ENCODE results near the gene GPX3. TPM values are rescaled to one million over a fixed set of nuclear protein-coding genes. Genes with fewer than 3 reads are reported as not detected.

GPX3 gene
- total and polyA plus RNA-seq, 10 donors: 78.7 to 886 (median 303) TPM

DNA sequence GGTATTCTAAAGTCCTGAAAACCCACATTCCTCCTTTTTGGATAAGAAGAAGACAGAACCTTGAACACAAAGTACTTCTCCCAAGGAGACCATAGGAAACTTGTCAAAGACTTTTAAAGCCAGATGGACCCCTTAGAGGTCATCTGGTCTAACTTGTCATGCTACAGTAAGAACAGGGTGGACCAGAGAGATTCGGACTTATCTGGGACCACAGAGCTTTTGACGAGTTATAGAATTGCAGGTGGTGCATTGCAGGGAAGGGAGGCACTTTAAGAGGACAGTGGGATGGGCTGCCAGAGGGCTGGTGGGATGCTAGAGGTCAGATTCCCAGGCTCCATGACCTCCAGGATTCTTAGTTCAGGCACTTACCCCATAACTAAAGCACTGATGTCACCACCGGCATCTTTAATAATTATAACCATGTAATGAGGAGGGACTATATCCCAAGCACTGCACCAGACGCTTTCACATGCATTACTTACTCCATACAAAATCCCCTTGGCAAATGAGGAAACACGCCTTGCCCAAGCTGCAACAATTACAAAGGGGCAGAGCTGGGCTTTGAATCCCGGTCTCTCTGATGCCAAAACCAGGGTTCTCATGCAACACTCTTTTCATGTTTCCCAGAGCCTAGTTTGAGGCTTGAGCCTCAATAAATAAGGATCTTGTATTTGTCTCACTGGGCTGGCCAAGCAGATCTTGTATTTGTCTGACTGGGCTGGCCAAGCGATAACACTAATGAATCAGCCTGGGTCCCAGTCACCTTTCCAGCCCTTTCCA, 12.8 kb upstream of the GPX3 start:
- TF ChIP-seq POLR2AphosphoS5 (IDR thresholded peaks at IDR 0.05): no peak
- TF ChIP-seq CTCF (IDR thresholded peaks at IDR 0.05 in 8 of 11, conservative IDR thresholded peaks at IDR 0.05 in 3 of 11): no peak
- TF ChIP-seq POLR2A (IDR thresholded peaks at IDR 0.05): no peak
- Histone ChIP-seq H3K27me3 (replicated peaks in 1 of 7) (no peaks in the 10 kb centered on the region), H3K36me3 (no peaks in the 10 kb centered on the region), H3K4me3 (no peak overlapping the region), H3K27ac (peak overlapping the region in 5 of 8 donors; percentile 76 to 84 (median 78)), H3K4me1 (peaks cover 12 to 39% (median 23%) of the 10 kb centered on the region in 6 donors), H3K9me3 (no peaks in the 10 kb centered on the region)
- no peak for DNase-seq
- 80 to 86% (median 83%) methylated on average over 7 of the region's 7 CpGs for WGBS, 5 donors
- intact Hi-C loops (cut with DNase I; ENCODE audit: low total_unique reads): no loop called here

- WGBS, 5 donors: 38 to 97% (median 72%) methylated on average over 2 of the region's 2 CpGs
- Histone ChIP-seq H3K27ac (peak overlapping the region in 4 of 8 donors; percentile 47 to 84 (median 78)), H3K36me3 (no peaks in the 10 kb centered on the region), H3K9me3 (no peaks in the 10 kb centered on the region), H3K27me3 (replicated peaks in 1 of 7) (no peaks in the 10 kb centered on the region), H3K4me3 (no peak overlapping the region), H3K4me1 (peaks cover 12 to 39% (median 23%) of the 10 kb centered on the region in 6 donors)
- TF ChIP-seq POLR2AphosphoS5 (IDR thresholded peaks at IDR 0.05): no peak
- no peak for TF ChIP-seq CTCF (IDR thresholded peaks at IDR 0.05 in 8 of 11, conservative IDR thresholded peaks at IDR 0.05 in 3 of 11)
- TF ChIP-seq POLR2A (IDR thresholded peaks at IDR 0.05): no peak
- no peak for DNase-seq
- intact Hi-C loops (cut with DNase I; ENCODE audit: low total_unique reads): no loop called here
These were observed 12.2 kb upstream of the GPX3 start for GRCh38 chr5:151008210-151008491.

GRCh38 chr5:151008906-151009305, 11.5 kb upstream of the GPX3 start:
- H3K4me1 ChIP-seq: peaks cover 12 to 39% (median 23%) of the 10 kb centered on the region in 6 donors
- DNase-seq: no peak
- intact Hi-C loops (cut with DNase I; ENCODE audit: low total_unique reads): no loop called here
- no peaks in the 10 kb centered on the region for H3K27me3 ChIP-seq (replicated peaks in 1 of 7)
- H3K36me3 ChIP-seq: no peaks in the 10 kb centered on the region
- H3K9me3 ChIP-seq: no peaks in the 10 kb centered on the region
- no peak overlapping the region for H3K4me3 ChIP-seq
- TF ChIP-seq POLR2AphosphoS5 (IDR thresholded peaks at IDR 0.05) (no peak), CTCF (IDR thresholded peaks at IDR 0.05 in 8 of 11, conservative IDR thresholded peaks at IDR 0.05 in 3 of 11) (no peak), POLR2A (IDR thresholded peaks at IDR 0.05) (no peak)
- WGBS, 5 donors: 86 to 99% (median 96%) methylated on average over 4 of the region's 4 CpGs
- no peak overlapping the region for H3K27ac ChIP-seq

DNA sequence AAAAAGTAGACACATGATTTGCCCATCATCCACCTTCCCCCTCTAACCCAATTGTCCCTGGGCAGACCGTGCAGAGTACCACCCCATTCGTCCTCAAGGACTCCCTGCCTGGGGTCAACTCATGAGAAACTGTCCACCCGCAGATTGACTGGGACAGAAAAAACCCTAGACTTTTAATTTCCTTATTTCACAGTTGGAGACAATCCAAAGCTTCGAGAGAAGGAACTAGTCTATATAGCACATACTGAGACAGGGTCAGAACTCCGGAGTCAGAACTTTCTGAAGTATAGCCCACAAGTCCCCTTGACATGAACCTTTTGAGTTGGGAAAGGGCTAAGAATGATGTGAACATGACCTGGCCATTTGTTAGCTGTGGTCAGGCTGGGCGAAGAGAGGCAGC, 7.5 kb upstream of the GPX3 start:
- Histone ChIP-seq H3K36me3 (no peaks in the 10 kb centered on the region), H3K4me1 (peaks cover 0 to 29% (median 7%) of the 10 kb centered on the region in 6 donors), H3K4me3 (no peak overlapping the region), H3K27ac (peak overlapping the region in 2 of 8 donors; percentile 0 to 18), H3K27me3 (replicated peaks in 1 of 7) (no peaks in the 10 kb centered on the region), H3K9me3 (no peaks in the 10 kb centered on the region)
- intact Hi-C loops (cut with DNase I; ENCODE audit: low total_unique reads): no loop called here
- DNase-seq: no peak
- no peak for TF ChIP-seq CTCF (IDR thresholded peaks at IDR 0.05 in 8 of 11, conservative IDR thresholded peaks at IDR 0.05 in 3 of 11)
- TF ChIP-seq POLR2AphosphoS5 (IDR thresholded peaks at IDR 0.05): no peak
- no peak for TF ChIP-seq POLR2A (IDR thresholded peaks at IDR 0.05)
- WGBS, 5 donors: 51 to 68% (median 61%) methylated on average over 6 of the region's 6 CpGs

All from spleen (tissue), 11 donors.